ENCODE results near the gene RASGRP3. TPM values are rescaled to one million over a fixed set of nuclear protein-coding genes. Genes with fewer than 3 reads are reported as not detected.

The RASGRP3 gene
- total RNA-seq, 1 donor from 2014 or later, result 49.4 TPM

DNA sequence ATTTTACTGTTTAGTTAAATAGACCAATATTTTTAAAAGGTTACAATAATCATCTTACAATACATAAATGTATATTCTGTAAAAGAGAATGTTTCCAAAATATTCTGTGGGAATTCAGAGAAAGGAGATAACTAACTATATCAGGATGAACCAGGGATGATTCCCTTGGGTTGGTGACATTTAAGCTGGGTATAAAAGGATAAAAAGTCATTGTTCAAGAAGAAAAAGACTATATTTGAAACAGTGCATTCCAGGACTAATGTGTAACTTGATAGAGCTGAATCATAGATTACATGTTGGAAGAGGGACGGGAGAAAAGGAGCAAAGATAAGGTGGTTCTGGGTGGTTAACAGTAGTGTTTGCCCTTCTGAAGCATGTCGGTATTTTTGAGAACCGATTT lies 10.1 kb downstream of the RASGRP3 start:
- DNase-seq (ENCODE audit: low spot score), result no peak
- intact Hi-C loops (cut with DNase I), result no loop called here

DNA sequence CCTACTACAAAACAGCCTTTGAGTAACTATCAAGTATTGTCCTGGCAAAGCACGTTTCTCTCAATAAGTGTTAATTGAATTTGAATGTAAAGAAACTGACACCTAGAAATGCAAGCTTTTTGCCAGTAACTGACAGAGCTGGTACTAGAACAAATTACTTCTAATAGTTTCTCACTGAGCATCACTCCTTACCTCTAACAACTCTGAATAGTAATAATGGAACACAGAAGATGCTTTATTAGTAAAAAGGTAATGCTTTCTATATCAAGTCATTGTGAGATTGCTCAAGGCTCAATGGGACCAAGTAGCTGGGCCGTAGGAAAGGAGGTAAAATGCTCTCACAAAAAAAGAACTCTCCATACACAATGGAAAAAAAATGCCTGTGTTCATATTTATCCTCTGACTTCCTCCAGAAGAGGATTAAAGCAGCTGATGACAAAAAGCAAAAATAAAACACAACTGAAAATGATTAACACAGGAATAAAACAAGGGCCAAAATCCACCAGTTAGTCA lies 11.8 kb downstream of the RASGRP3 start:
- intact Hi-C loops (cut with DNase I), result no loop called here
- no peak for DNase-seq (ENCODE audit: low spot score)

DNA sequence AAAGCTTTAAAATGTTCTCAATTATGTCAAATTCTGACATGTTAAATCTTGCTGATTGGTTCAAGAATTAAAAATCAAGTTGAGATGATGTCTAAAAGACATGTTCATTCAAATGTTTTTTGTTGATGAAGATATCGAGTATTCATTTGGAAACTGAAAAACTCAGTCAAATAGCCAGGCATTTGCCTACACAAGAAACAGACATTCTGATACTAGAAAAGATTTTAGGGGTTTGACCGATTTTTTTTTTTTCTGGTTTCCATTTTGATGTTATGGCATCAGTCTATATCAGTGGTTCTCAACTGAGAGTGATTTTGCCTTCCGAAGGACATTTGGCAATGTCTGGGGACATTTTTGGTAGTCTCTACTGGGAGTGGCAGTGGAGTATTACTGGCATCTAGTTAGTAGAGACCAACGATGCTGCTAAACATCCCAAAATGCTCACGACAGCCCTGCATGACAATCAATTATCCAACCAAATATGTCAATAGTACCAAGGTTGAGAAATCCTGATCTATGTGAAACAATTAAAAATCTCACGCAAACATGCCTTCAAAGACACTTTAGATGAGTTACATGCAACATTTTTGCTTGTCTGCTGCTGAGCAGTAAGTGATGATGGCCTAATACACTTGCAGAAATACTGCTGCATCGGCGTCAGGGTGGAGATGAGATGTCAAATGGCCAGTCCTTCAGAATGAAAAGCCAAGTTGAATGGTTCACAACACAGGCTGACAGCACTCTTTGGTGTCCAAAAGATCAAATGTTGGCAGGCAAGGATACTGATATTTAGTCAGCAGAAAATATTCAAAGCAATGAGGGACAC lies 12.5 kb downstream of the RASGRP3 start:
- no peak for DNase-seq (ENCODE audit: low spot score)
- intact Hi-C loops (cut with DNase I), result no loop called here

DNA sequence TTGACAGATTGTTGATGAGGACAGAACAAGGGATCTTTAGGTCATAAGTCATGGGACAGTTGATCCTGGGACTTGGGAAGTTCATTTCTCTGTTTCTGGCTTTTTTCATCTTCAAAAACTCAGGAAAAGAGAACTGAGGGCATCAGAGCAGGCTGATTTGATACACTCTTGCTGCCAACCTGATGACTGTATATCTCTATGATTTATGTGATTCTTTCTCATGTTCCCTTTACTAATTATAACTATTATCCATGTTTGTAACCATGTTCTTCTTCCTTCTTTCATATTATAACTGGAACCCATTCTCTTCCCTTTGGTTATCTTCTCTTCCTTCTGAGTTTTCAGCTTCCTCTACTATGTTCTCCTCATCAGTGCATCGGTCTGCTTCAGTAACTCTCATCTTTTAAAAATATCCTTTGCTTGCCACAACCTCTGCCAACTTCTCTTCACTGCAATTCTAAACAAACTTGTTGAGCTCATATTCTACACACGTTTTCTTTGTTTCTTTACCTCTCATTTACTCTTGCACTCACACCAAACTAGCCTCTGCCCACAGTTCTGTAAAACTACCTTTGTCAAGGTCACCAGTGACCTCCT lies 13.5 kb downstream of the RASGRP3 start:
- intact Hi-C loops (cut with DNase I), result no loop called here
- DNase-seq (ENCODE audit: low spot score), result no peak

DNA sequence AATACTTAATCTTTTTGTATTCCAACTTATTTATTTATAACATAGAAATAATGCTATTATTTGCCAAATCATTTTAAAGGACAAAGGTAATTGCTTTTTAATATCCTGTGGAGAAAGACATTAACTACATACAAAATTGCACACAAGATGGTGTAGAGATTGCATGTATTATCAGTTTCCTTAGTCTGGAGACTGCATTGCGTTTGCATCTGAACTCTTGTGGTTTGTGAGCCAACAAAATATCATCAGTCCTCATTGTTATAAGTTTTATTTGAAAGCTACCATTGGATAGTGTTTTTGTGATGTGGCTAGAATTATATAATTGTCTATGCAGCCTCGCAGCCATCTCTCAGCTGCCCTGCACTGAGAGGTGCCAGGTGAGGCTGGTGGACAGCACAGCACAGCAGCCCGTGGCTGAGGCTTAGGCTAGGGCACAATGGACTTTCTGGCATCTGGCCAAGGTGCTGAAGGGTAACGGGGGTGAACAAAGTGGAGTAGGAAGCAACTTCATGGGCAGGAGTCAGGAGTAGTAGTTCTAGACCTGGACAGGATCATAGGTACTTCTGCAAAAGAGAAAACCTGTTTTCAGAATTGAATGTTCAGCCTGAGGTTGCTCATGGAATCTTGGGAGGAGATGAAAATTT lies 15.1 kb downstream of the RASGRP3 start:
- no peak for DNase-seq (ENCODE audit: low spot score)
- intact Hi-C loops (cut with DNase I), result no loop called here

DNA sequence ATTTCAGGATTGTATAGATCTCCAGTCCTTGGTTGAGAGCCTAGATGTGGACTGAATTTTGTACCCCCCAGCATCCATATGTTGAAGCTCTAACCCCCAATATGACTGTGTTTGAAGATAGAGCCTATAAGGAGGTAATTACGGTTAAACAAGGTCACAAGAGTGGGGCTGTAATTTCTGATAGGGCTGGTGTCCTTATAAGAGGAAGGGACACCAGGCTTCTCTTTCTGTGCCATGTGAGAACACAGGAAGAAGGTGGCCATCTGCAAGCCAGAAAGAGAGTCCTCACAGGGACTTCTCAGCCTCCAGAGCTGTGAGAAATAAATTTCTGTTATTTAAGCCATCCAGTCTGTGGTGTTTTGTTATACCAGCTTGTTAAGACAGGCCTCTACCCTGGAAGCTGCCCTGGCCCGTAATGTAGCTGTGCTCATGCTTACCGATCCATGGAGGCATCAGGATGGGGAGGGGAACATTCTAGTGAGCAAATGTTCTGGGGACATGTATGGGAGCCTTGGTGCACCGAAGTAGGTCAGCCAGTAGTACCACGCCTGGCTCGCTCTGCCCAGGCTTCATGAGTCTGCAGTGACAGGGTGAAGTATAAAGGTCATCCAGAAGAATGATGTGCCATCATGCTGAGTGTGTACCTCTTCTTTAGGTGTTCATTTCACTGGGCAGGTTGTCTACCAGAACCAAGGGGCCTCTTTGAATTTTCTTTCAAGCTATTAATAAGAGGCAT lies 16.1 kb downstream of the RASGRP3 start:
- DNase-seq (ENCODE audit: low spot score), result no peak

DNA sequence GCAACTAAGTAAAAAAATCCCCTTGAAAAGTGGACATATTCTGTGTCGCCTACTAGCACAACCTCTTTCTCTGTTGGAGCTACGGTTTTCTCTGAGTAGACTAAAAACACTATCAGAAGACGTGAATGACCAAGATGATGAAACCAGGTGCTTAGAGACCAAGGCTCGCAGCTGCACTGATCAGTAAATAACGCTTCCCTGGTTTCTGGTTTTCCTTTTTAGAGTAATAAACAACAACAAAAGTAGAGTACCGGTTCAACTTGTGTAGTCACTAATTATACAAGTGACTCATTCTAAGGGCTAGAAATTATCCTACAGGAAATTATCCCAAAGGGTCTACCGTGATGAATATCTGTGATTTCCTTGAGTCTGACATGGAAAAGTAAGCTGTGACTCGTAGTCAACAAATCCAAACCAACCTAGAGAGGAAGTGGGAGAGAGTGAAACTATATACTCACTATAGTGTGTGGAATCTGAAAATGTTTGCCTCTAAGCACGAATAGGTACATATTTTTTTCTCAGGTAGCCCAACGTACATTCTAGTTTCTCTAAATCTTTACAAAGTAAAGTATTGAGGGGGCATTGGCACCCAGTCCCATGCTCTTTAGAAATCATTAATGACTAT lies 17.8 kb downstream of the RASGRP3 start:
- intact Hi-C loops (cut with DNase I), result no loop called here
- no peak for DNase-seq (ENCODE audit: low spot score)

More for the DNA sequence above, 16.1 kb downstream of the RASGRP3 start:
- intact Hi-C loops (cut with DNase I), result no loop called here

DNA sequence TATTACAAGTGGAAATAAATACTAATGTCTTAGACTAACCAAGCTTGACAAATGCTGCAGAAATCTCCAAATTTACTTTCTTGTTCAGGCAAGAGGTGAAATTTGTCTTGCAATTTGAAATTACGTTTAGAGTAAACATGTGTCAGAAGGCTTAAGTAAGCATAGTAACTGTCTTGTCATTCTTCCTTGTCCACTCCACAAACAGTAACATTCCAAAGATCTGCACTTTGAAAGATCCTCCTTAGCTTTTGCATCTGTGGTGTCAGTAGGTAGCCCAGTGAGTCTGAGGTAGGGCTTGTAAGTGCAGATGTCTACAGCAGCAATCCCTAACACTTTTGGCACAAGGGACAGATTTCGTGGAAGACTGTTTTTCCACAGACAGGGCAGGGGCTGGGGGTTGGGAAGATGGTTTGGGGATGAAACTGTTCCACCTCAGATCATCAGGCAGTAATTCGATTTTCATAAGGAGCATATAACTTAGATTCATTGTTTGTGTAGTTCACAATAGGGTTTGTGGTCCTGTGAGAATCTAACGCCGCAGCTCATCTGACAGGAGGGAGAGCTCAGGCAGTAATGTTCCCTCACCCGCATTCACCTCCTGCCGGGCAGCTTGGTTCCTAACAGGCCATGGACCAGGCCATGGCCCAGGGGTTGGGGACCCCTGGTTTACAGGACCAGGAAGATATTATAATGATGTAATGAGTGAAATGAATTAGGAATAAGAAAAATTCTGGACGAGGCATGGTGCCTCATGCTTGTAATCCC lies 18.6 kb downstream of the RASGRP3 start:
- DNase-seq (ENCODE audit: low spot score), result no peak
- intact Hi-C loops (cut with DNase I), result no loop called here

DNA sequence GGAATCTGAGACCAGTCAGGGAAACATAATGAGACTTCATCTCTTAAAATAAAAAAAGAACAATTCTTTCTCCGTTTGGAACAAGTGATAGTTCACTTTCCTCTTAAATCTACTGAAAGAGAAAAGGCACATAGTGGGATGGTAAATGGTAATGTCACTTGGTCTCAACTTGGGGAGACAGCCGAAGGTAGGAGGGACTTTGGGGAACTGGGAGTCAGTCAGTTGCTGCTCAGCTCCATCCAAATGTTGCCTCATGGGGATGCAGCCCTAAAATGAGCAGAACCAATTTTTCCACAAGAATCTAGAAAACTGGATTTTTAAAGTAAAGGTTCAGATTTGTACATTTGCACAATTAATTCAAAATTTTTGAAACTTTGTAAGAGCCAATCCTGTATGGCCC lies 19.2 kb downstream of the RASGRP3 start:
- no peak for DNase-seq (ENCODE audit: low spot score)
- intact Hi-C loops (cut with DNase I), result no loop called here

DNA sequence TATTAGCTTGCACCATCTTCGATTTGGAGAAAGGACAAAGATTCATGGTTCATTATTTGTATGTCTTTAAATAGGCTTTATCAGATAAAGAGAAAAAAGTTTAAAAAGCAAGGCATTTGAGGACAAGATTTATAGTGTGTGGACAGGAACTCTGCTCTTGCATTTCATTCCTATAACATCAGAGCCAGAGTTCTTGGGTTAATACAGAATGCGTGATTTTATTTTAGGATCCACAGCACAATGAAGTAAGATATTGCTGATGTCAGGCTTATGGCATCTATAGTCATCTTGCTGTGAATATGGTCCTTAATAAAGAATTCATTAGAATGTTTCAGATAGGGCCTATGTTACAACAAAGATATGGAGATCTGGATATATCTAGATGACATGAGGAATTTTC lies 19.7 kb downstream of the RASGRP3 start:
- no peak for DNase-seq (ENCODE audit: low spot score)
- intact Hi-C loops (cut with DNase I), result no loop called here

DNA sequence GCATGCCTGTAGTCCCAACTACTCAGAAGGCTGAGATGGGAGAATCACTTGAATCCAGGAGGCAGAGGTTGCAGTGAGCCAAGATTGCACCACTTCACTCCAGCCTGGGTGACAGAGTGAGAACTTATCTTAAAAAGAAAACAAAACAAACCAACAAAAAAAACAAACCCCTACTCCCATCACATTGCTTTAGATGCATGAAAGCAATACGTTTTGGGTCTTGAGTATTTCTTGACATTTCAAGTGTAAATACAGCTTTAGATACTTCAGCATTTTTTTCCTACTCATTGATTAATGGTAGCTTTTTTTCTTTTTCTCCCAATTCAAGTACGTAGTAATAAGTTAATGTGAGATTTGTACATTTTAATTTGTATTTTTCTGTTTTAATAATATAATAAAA lies 20.3 kb downstream of the RASGRP3 start:
- intact Hi-C loops (cut with DNase I), result no loop called here
- no peak for DNase-seq (ENCODE audit: low spot score)

DNA sequence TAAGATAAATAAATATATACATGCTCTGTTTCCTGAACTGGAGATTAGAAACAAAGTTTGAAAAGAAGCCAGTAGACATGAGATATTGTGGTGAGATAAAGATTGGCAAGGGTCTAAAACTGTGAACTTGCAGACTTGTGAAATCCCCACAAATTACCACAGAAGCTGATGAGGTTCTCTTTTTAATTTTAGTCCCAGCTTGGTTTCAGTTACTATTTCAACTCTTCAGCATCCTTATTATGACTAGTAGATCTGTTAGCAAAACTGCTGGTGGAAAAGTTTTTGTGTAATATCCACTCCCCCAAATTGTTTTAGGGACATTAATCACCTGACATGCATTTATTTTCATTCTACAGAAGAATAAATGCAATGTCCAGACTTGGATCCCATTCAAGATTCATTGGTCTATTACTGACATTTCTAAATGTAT lies 20.8 kb downstream of the RASGRP3 start:
- DNase-seq (ENCODE audit: low spot score), result no peak
- intact Hi-C loops (cut with DNase I), result no loop called here

DNA sequence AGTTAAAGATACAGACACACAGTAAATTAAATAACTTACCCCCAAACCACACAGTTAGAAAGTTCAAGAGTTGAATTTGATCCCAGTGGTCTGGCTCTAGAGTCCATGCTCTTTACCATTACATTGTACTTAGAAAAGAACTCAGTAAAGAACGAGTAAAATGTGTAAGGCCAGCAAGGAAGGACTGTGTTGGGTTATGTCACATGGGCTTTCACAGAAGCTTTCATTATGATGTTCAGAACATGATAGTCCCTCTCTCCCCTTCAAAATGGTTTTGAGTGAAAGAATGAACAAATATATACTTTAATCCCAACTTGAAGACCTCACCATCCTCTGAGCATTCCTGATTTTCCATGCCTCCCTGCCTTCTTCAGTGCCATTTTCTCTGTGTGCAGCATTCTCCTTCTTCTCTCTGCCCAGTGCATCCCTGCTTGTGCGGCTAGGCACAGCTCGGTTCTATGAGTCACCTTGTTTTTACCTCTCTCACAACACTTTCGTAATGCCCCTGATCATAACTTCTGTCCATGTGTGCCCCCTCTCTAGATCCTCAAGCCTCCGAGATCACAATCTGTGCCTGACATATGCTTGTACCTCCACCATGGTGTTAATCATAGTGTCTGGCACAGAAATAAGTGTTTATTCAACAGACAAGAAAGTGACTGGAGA lies 22.0 kb downstream of the RASGRP3 start:
- intact Hi-C loops (cut with DNase I), result no loop called here

DNA sequence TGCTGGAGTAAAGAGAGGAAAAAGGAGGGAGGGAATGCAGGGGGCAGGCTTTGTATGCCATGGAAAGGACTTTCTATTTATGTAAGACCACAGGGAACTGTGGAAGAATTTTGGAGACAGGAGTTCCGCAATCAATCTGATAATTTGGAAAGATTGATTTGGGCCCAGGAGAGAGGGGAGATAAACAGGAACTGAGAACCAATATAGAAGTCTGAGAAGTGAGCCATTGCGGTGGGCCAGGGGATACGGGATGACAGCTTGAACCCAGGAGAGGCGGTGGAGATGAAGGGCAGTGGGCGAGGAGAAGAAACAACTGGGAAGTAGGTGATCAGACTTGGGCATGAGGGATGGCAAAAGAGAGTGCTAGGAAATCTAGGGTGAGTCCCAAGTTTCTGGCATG lies 23.7 kb downstream of the RASGRP3 start:
- intact Hi-C loops (cut with DNase I), result no loop called here
- DNase-seq (ENCODE audit: low spot score), result no peak

More for the DNA sequence above, 22.0 kb downstream of the RASGRP3 start:
- DNase-seq (ENCODE audit: low spot score), result no peak

DNA sequence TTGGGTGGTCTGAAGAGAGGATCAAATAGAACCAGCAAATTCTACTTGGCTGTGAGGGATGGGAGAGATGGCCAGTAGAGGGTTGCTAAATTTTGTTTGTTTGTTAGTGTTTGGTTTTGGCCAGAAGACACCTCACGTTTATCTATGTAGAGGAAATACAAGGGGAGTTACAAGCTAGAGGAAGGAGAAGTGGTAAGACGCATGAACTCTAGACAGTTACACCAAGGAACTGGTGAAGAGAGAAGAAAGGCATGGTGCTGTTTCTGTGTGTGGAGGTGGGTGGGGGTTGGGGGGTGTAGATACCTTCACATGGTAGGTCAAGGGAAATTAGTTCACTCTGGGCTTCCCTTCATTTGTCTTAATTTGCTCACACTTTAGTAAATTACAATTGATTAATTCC lies 25.6 kb downstream of the RASGRP3 start:
- DNase-seq (ENCODE audit: low spot score), result no peak
- intact Hi-C loops (cut with DNase I), result no loop called here

DNA sequence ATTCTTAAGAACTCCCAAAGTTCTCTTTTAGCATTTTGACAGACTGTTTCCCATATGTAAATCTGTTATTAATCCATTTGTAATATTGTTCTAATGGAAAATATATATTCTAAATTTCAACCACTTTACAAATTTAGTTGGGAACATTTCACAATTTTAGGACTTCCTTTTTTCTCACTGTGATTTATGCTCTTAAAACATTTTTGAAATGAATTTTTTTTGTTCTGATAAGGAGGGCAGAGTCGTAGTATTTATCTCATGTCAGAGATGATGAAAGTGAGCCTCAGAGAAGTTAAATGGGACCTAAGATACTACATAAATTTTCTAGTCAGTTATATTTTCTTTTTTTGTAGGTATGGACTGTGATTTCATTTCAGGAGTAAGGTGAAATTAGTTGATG lies 26.6 kb downstream of the RASGRP3 start:
- intact Hi-C loops (cut with DNase I), result no loop called here
- DNase-seq (ENCODE audit: low spot score), result no peak

DNA sequence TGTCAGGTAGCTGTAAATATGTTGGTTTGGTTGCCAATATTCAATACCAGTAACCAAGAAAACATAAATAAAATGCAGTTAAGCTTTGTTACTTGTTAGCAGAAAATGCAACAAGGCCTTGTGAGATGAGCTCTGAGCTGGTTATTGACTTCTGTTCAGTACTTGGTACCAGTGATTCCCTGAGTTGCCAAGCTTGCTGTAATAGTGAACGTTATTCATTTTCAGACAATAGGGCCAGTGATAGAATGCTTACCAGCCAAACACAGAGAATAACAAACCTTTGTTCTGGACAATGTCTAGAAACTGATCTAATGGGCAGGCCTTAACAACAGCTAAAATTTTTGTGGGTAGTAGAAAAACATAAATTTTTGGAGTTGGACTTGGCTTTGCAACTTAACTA lies 29.5 kb downstream of the RASGRP3 start:
- intact Hi-C loops (cut with DNase I), result no loop called here
- no peak for DNase-seq (ENCODE audit: low spot score)

DNA sequence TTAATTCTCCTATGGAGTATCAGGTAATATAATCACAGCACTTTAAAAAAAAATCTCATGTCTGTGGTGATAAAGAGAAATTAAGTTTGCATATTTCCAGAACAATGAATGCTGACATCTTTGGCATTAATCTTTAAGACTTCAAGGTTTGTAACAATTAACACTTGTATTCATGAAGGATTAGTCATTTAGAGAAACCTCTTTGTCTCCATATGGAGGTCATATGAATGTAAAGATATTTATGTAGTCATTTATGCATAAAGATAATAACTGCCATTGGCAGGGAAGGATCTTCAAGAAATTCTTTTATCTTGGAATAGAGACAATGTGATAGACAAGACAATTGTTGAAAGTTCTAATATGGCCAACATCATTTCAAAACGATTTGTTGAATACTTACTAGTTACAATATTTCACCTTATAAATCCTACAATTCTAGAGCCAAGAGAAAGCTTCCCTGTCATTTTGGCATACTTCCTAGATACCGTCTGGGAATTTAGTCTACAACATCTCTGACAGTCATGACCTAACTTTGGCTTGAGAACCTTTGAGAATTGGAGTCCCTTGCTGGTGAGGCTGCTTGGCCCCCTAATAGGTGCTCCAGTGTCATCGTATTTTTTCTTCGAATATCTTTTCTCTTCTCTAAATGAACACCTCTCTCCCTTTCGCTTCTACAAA lies 33.6 kb downstream of the RASGRP3 start:
- intact Hi-C loops (cut with DNase I), result no loop called here
- DNase-seq (ENCODE audit: low spot score), result no peak

Measured in cardiac septum (tissue), 1 donor.